Lower leg skin (tissue), 3 donors: ENCODE data around the gene ZG16.

ENCODE experiments used
- CTCF ChIP-seq, 3 donors: fragments of 450-650 bp; IDR thresholded peaks; one replicate each; pipeline ENCODE4 v1.5.1; 2016; ENCODE audit warnings: antibody characterized with exemption in 3 of 3, mild to moderate bottlenecking in 3 of 3, moderate library complexity in 2 of 3
- POLR2A ChIP-seq, 2 donors: fragments of 450-650 bp; IDR thresholded peaks; one replicate each; pipeline ENCODE4 v1.6.1; 2016 to 2017; ENCODE audit warnings: antibody characterized with exemption in 2 of 2, mild to moderate bottlenecking in 1 of 2, moderate library complexity in 1 of 2

GRCh38 chr16:29809850-29810698 lies 32.0 kb downstream of the ZG16 start:
- TF ChIP-seq POLR2A (IDR thresholded peaks at IDR 0.05) (no peak), CTCF (IDR thresholded peaks at IDR 0.05) (no peak)
